ENCODE measurements around the gene CDH23. TPM values are rescaled to one million over a fixed set of nuclear protein-coding genes. Genes with fewer than 3 reads are reported as not detected.
A peak's percentile ranks its signal among the peaks of the same experiment; 100 is the strongest.

The CDH23 gene
- polyA plus RNA-seq, 1 donor (not counting 4 experiments of a cell fraction or from before 2014, with no cell fraction given): 0.01 TPM

GRCh38 chr10:71860243-71861029 lies 463.7 kb downstream of the CDH23 start:
- dilution Hi-C loops (cut with MboI; ENCODE audit: extremely low pct_ligation_motif_present, low sequenced_read_pairs): no loop called here
- H3K4me2 ChIP-seq (ENCODE audit: control insufficient read depth, extremely low read depth, insufficient read depth, low read depth, low read length): peak overlapping the region; percentile 54
- no peak overlapping the region for H3K4me3 ChIP-seq (ENCODE audit: control insufficient read depth in 2 of 3, extremely low read depth in 1 of 3, insufficient read depth in 2 of 3, low read depth in 1 of 3, low read length in 3 of 3)
- no peaks in the 10 kb centered on the region for H3K27me3 ChIP-seq (ENCODE audit: control insufficient read depth, extremely low read depth, insufficient read depth, low read length)
- H2AFZ ChIP-seq (ENCODE audit: control insufficient read depth, low read length): peak overlapping the region; percentile 91
- peak overlapping the region; percentile 98 for H3K27ac ChIP-seq (ENCODE audit: control insufficient read depth, insufficient read depth, low read length)
- H3K9ac ChIP-seq (ENCODE audit: control insufficient read depth, extremely low read depth, insufficient read depth, low read length): peak overlapping the region; percentile 76
- H3K36me3 ChIP-seq (ENCODE audit: control insufficient read depth in 2 of 2, extremely low read depth in 1 of 2, insufficient read depth in 2 of 2, low read length in 2 of 2): no peaks in the 10 kb centered on the region
- DNase-seq (ENCODE audit: low read depth, low spot score): peak; percentile 91
- H3K79me2 ChIP-seq (ENCODE audit: control insufficient read depth, insufficient read depth, low read length): no peaks in the 10 kb centered on the region
- FAIRE-seq: peak; percentile 20
- no peaks in the 10 kb centered on the region for H4K20me1 ChIP-seq (ENCODE audit: control insufficient read depth, extremely low read depth, insufficient read depth, low read length)
- H3K9me1 ChIP-seq (ENCODE audit: control insufficient read depth, extremely low read depth, insufficient read depth, low read length): no peaks in the 10 kb centered on the region
- TF ChIP-seq CTCF (optimal IDR thresholded peaks at IDR 0.05 in 1 of 3, IDR thresholded peaks at IDR 0.05 in 1 of 3, conservative IDR thresholded peaks at IDR 0.05 in 1 of 3; ENCODE audit: extremely low read depth in 1 of 3, insufficient read depth in 2 of 3, low read length in 3 of 3) (no peak), EZH2 (IDR thresholded peaks at IDR 0.05; ENCODE audit: low read length) (no peak)
- H3K9me3 ChIP-seq (ENCODE audit: control insufficient read depth, low read depth, low read length): no peaks in the 10 kb centered on the region
- H3K4me1 ChIP-seq (ENCODE audit: control insufficient read depth, extremely low read depth, insufficient read depth, low read length): peaks cover 20% of the 10 kb centered on the region

DNA sequence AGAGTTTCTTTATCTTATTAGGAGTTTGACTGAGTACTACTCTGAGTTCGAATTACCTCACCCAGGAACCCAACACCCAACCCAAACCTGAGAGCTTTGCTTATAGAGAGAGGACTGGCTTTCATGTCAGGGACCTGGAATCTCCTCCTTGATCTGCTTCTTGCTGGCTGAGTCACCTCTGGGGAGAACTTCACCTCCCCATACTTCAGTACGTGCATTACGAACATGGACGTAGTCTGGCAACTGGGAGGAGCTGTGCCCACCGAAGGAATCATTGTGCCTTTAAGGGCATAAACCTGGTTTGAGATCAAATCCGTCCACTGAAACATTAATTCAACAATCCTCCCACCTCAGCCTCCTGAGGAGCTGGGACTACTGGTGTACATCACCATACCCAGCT lies 466.5 kb downstream of the CDH23 start:
- no peaks in the 10 kb centered on the region for H4K20me1 ChIP-seq (ENCODE audit: control insufficient read depth, extremely low read depth, insufficient read depth, low read length)
- H3K27ac ChIP-seq (ENCODE audit: control insufficient read depth, insufficient read depth, low read length): no peak overlapping the region
- dilution Hi-C loops (cut with MboI; ENCODE audit: extremely low pct_ligation_motif_present, low sequenced_read_pairs): no loop called here
- no peak overlapping the region for H3K4me3 ChIP-seq (ENCODE audit: control insufficient read depth in 2 of 3, extremely low read depth in 1 of 3, insufficient read depth in 2 of 3, low read depth in 1 of 3, low read length in 3 of 3)
- H3K79me2 ChIP-seq (ENCODE audit: control insufficient read depth, insufficient read depth, low read length): no peaks in the 10 kb centered on the region
- no peak overlapping the region for H3K4me2 ChIP-seq (ENCODE audit: control insufficient read depth, extremely low read depth, insufficient read depth, low read depth, low read length)
- H3K36me3 ChIP-seq (ENCODE audit: control insufficient read depth in 2 of 2, extremely low read depth in 1 of 2, insufficient read depth in 2 of 2, low read length in 2 of 2): no peaks in the 10 kb centered on the region
- no peak overlapping the region for H2AFZ ChIP-seq (ENCODE audit: control insufficient read depth, low read length)
- FAIRE-seq: no peak
- TF ChIP-seq CTCF (optimal IDR thresholded peaks at IDR 0.05 in 1 of 3, IDR thresholded peaks at IDR 0.05 in 1 of 3, conservative IDR thresholded peaks at IDR 0.05 in 1 of 3; ENCODE audit: extremely low read depth in 1 of 3, insufficient read depth in 2 of 3, low read length in 3 of 3) (no peak), EZH2 (IDR thresholded peaks at IDR 0.05; ENCODE audit: low read length) (no peak)
- DNase-seq (ENCODE audit: low read depth, low spot score): no peak
- no peak overlapping the region for H3K9ac ChIP-seq (ENCODE audit: control insufficient read depth, extremely low read depth, insufficient read depth, low read length)
- H3K4me1 ChIP-seq (ENCODE audit: control insufficient read depth, extremely low read depth, insufficient read depth, low read length): peaks cover 26% of the 10 kb centered on the region
- H3K9me1 ChIP-seq (ENCODE audit: control insufficient read depth, extremely low read depth, insufficient read depth, low read length): no peaks in the 10 kb centered on the region
- H3K27me3 ChIP-seq (ENCODE audit: control insufficient read depth, extremely low read depth, insufficient read depth, low read length): no peaks in the 10 kb centered on the region
- H3K9me3 ChIP-seq (ENCODE audit: control insufficient read depth, low read depth, low read length): no peaks in the 10 kb centered on the region
